CD4-positive, alpha-beta T cell treated with Interleukin-2 at 100 ng/mL for 4 hours (primary cell): ENCODE data around the gene VIPR2.
"Not testable (repeated sequence)": the region's sequence is repeated elsewhere in the genome, so short reads cannot be mapped to it uniquely, and the experiment has no call there.

Source experiments
- DNase-seq: peaks from one replicate; pipeline ENCODE4 v3.0.0-alpha.2; 2020; ENCODE audit warnings: low spot score

The VIPR2 gene

GRCh38 chr7:159138508-159138907 is 6.2 kb downstream of the VIPR2 start:
- DNase-seq, result no peak

GRCh38 chr7:159137906-159138305 is 6.8 kb downstream of the VIPR2 start:
- DNase-seq, result no peak

- DNase-seq, result no peak
These were observed 7.8 kb downstream of the VIPR2 start for GRCh38 chr7:159136846-159137245.

- no peak for DNase-seq
These were observed 8.2 kb downstream of the VIPR2 start for GRCh38 chr7:159136442-159136841.

GRCh38 chr7:159136013-159136412 is 8.7 kb downstream of the VIPR2 start:
- DNase-seq, result no peak

GRCh38 chr7:159132670-159133443 is 11.8 kb downstream of the VIPR2 start:
- not testable (repeated sequence) for DNase-seq

GRCh38 chr7:159130820-159131219 is 13.8 kb downstream of the VIPR2 start:
- DNase-seq, result no peak

- no peak for DNase-seq
These were observed 14.4 kb downstream of the VIPR2 start for GRCh38 chr7:159130199-159130775.

GRCh38 chr7:159128767-159129166 is 15.9 kb downstream of the VIPR2 start:
- DNase-seq, result no peak

GRCh38 chr7:159127691-159128642 is 16.7 kb downstream of the VIPR2 start:
- no peak for DNase-seq

- no peak for DNase-seq
These were observed 18.1 kb downstream of the VIPR2 start for GRCh38 chr7:159126311-159127260.

- DNase-seq, result no peak
These were observed 18.8 kb downstream of the VIPR2 start for GRCh38 chr7:159125955-159126270.

- no peak for DNase-seq
These were observed 19.3 kb downstream of the VIPR2 start for GRCh38 chr7:159125104-159125954.

- DNase-seq, result not testable (repeated sequence)
These were observed 20.9 kb downstream of the VIPR2 start for GRCh38 chr7:159123793-159124192.

GRCh38 chr7:159123294-159123693 is 21.4 kb downstream of the VIPR2 start:
- DNase-seq, result not testable (repeated sequence)

GRCh38 chr7:159122276-159122675 is 22.4 kb downstream of the VIPR2 start:
- DNase-seq, result no peak

GRCh38 chr7:159121476-159121875 is 23.2 kb downstream of the VIPR2 start:
- DNase-seq, result no peak

- DNase-seq, result no peak
These were observed 23.6 kb downstream of the VIPR2 start for GRCh38 chr7:159121068-159121467.

- no peak for DNase-seq
These were observed 24.1 kb downstream of the VIPR2 start for GRCh38 chr7:159120540-159120919.

GRCh38 chr7:159119851-159120539 is 24.7 kb downstream of the VIPR2 start:
- DNase-seq, result no peak
